Neuronal stem cell (in vitro differentiated cells): ENCODE results near the gene FARP1.

Source experiments
- DNase-seq: peaks from one replicate; pipeline ENCODE4 v3.0.0-alpha.2; 2013; ENCODE audit warnings: low spot score
- H2AFZ ChIP-seq: one replicate; pipeline ENCODE4 v1.6.1; 2013; ENCODE audit warnings: mild to moderate bottlenecking, low read length, inconsistent platforms
- H2AK5ac ChIP-seq: 2 replicates; pipeline ENCODE4 v1.6.1; 2013; ENCODE audit warnings: low read depth, mild to moderate bottlenecking, inconsistent platforms, low read length, moderate library complexity, mixed read lengths
- H2BK120ac ChIP-seq: 2 replicates; pipeline ENCODE4 v1.6.1; 2013; ENCODE audit warnings: low read depth, mild to moderate bottlenecking, inconsistent platforms, low read length, moderate library complexity, mixed read lengths
- H2BK12ac ChIP-seq: one replicate; pipeline ENCODE4 v1.6.1; 2013; ENCODE audit warnings: low read length, inconsistent platforms
- H2BK15ac ChIP-seq: 2 replicates; pipeline ENCODE4 v1.6.1; 2013; ENCODE audit warnings: mild to moderate bottlenecking, low read length, inconsistent platforms, mixed read lengths
- H2BK5ac ChIP-seq: one replicate; pipeline ENCODE4 v1.6.1; 2013; ENCODE audit warnings: inconsistent platforms, mild to moderate bottlenecking, low read length, moderate library complexity
- H3K14ac ChIP-seq: one replicate; pipeline ENCODE4 v1.6.1; 2013; ENCODE audit warnings: low read length, inconsistent platforms
- H3K18ac ChIP-seq: 2 replicates; pipeline ENCODE4 v1.6.1; 2013; ENCODE audit warnings: low read length, inconsistent platforms
- H3K23ac ChIP-seq: 2 replicates; pipeline ENCODE4 v1.6.1; 2013; ENCODE audit warnings: low read depth, mild to moderate bottlenecking, mixed read lengths, low read length, inconsistent platforms; ENCODE audit not compliant: poor library complexity
- H3K27ac ChIP-seq: replicated peaks from 3 replicates; pipeline ENCODE4 v1.5.1; 2013; ENCODE audit warnings: low read length, inconsistent platforms
- H3K27me3 ChIP-seq, 3 experiments: 2 replicates each; pipeline ENCODE4 v1.6.1; 2013; ENCODE audit warnings: low read length in 3 of 3, mild to moderate bottlenecking in 2 of 3, inconsistent platforms in 1 of 3, low read depth in 1 of 3, mixed read lengths in 1 of 3, moderate library complexity in 1 of 3; ENCODE audit not compliant: control insufficient read depth in 3 of 3, insufficient read depth in 3 of 3
- H3K36me3 ChIP-seq, 2 donors: replicated peaks in 1 of 2; 2 replicates each; pipeline ENCODE4 v1.6.1; 2013; ENCODE audit warnings: low read length in 2 of 2; ENCODE audit not compliant: control insufficient read depth in 2 of 2, insufficient read depth in 2 of 2
- H3K4ac ChIP-seq: 2 replicates; pipeline ENCODE4 v1.6.1; 2013; ENCODE audit warnings: inconsistent platforms, mild to moderate bottlenecking, low read length, moderate library complexity
- H3K4me1 ChIP-seq, 2 donors: 1 replicate in 1 of 2; 2 replicates in 1 of 2; pipeline ENCODE4 v1.6.1; 2013; ENCODE audit warnings: low read length in 2 of 2, low read depth in 1 of 2; ENCODE audit not compliant: control insufficient read depth in 2 of 2, insufficient read depth in 1 of 2
- H3K4me2 ChIP-seq: one replicate; pipeline ENCODE4 v1.6.1; 2013; ENCODE audit warnings: mild to moderate bottlenecking, low read length, inconsistent platforms; ENCODE audit not compliant: insufficient read depth, poor library complexity, severe bottlenecking
- H3K4me3 ChIP-seq, 2 donors: 2 replicates each; pipeline ENCODE4 v1.5.1; 2013; ENCODE audit warnings: low read length in 2 of 2, mild to moderate bottlenecking in 2 of 2, inconsistent platforms in 1 of 2, moderate library complexity in 1 of 2
- H3K79me1 ChIP-seq: one replicate; pipeline ENCODE4 v1.6.1; 2013; ENCODE audit warnings: low read depth, mild to moderate bottlenecking, inconsistent platforms, low read length, moderate library complexity
- H3K9ac ChIP-seq: one replicate; pipeline ENCODE4 v1.6.1; 2013; ENCODE audit warnings: mild to moderate bottlenecking, low read depth, low read length, inconsistent platforms; ENCODE audit not compliant: poor library complexity
- H3K9me3 ChIP-seq, 2 donors: replicated peaks in 1 of 2; 2 replicates each; pipeline versions ENCODE3 to v1.6.1; 2013; ENCODE audit warnings: low read length in 2 of 2, mild to moderate bottlenecking in 2 of 2, inconsistent platforms in 1 of 2, low read depth in 1 of 2, mixed read lengths in 1 of 2, moderate library complexity in 1 of 2; ENCODE audit not compliant: control insufficient read depth in 2 of 2, insufficient read depth in 1 of 2
- H4K8ac ChIP-seq: one replicate; pipeline ENCODE4 v1.6.1; 2013; ENCODE audit warnings: low read depth, mild to moderate bottlenecking, inconsistent platforms, low read length, moderate library complexity
- H4K91ac ChIP-seq: one replicate; pipeline ENCODE4 v1.6.1; 2013; ENCODE audit warnings: low read length, low read depth, mild to moderate bottlenecking, inconsistent platforms; ENCODE audit not compliant: poor library complexity
- WGBS, 2 donors: extraction: QIAGEN DNeasy Blood & Tissue Kit; methylation state at CpG; one replicate each; pipeline ENCODE4 v1.1.7; 2013; ENCODE audit warnings: missing lambda C conversion rate in 2 of 2, mixed read lengths in 1 of 2; ENCODE audit not compliant: insufficient read length in 2 of 2, insufficient replicate concordance in 1 of 2; ENCODE audit errors: extremely low coverage in 2 of 2; 5-methylcytosine and 5-hydroxymethylcytosine counted together

FARP1 gene

DNA sequence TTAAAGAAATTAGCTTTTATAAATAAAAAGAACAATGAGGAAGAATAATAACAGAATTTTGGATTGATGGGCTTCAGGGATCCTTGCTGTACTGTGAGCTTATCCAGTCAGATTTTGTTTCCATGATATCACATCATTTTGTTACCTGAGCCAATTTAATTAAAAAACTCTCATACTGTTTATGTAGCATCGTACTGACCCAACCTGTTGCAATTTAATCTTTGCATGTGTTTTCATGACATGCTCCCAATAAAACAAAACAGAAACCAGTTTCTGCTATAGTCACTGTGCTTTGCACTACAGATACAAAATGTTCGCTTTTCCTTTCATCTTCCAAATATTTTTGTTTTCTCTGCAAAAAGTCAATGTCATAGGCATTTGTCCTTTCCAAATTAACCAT is 143.9 kb downstream of the FARP1 start:
- Histone ChIP-seq H2BK12ac (no peak overlapping the region), H4K8ac (no peak overlapping the region), H3K4ac (no peak overlapping the region), H3K18ac (no peak overlapping the region), H2BK5ac (no peak overlapping the region), H2AK5ac (no peak overlapping the region), H3K4me3 (no peak overlapping the region), H3K4me1 (peaks cover 16 to 25% of the 10 kb centered on the region in 2 donors), H3K36me3 (no peaks in the 10 kb centered on the region), H3K9ac (no peak overlapping the region), H2BK15ac (no peak overlapping the region), H3K14ac (no peak overlapping the region), H3K79me1 (no peaks in the 10 kb centered on the region), H3K4me2 (no peak overlapping the region), H2AFZ (no peak overlapping the region), H2BK120ac (no peak overlapping the region), H3K27ac (no peak overlapping the region), H3K9me3 (no peaks in the 10 kb centered on the region), H3K23ac (no peak overlapping the region), H4K91ac (no peak overlapping the region), H3K27me3 (no peaks in the 10 kb centered on the region)
- WGBS, 2 donors, result no CpG with 5 or more reads among the region's 2 CpGs
- no peak for DNase-seq

DNA sequence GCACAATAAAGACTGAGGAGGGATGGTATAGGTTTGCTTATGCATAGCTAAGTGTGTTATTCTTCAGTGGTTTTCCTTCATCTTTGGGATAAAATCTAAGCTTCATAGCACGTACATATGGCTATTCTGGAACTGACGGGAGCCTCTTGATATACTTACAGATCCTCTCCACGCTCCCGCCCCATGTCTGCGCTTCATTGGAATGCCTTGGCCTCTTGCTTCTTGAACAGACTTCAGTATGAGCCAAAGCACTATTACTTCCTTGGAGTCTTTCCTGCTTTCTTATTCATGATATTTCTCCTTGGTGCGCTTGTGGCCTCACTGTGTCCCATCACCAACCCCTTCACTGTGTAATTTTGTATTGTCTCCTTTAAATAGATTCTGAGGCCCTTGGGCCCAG is 145.3 kb downstream of the FARP1 start:
- DNase-seq, result no peak
- WGBS, 2 donors, result no CpG with 5 or more reads among the region's 6 CpGs

DNA sequence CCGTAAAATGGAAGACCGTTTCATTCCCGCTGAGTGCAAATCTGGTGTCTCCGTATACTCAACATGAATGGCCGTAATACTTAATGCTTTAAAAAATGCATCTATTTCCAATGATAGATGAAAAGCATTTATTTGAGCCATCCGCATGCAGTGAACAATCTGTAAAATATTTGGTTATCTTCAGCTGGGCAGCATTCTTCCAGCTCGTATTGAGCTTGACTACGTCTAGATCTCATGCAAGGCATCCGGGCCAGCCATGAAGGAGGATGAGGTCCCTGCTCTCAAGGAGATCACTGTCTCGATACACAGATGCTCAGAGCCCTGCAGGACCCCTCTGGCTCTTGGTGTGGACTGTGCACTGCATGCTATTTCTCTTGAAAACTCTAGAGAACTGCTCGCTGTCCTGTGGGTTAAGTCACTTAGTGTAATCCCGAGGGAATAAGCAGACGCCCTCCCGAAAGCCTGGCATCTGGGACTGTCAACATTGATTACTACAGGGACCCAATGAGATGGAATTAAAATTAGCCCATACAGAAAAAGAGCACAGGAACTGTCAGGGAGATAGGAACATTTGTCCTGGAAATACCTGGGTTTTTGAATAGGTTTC is 146.5 kb downstream of the FARP1 start:
- DNase-seq, result no peak
- no CpG with 5 or more reads among the region's 14 CpGs for WGBS, 2 donors
- no peak overlapping the region for H2AK5ac ChIP-seq
- H3K9ac ChIP-seq, result no peak overlapping the region
- H3K23ac ChIP-seq, result no peak overlapping the region
- H3K27ac ChIP-seq, result no peak overlapping the region
- H4K91ac ChIP-seq, result no peak overlapping the region
- H3K4me1 ChIP-seq, result peaks cover 14 to 26% of the 10 kb centered on the region in 2 donors
- H3K9me3 ChIP-seq, result no peaks in the 10 kb centered on the region
- H3K14ac ChIP-seq, result no peak overlapping the region
- no peaks in the 10 kb centered on the region for H3K79me1 ChIP-seq
- no peak overlapping the region for H3K4ac ChIP-seq
- no peak overlapping the region for H4K8ac ChIP-seq
- H2AFZ ChIP-seq, result no peak overlapping the region
- no peak overlapping the region for H2BK15ac ChIP-seq
- H3K18ac ChIP-seq, result no peak overlapping the region
- H2BK12ac ChIP-seq, result no peak overlapping the region
- no peak overlapping the region for H2BK5ac ChIP-seq
- H3K36me3 ChIP-seq, result no peaks in the 10 kb centered on the region
- no peak overlapping the region for H3K4me2 ChIP-seq
- H3K27me3 ChIP-seq, result no peaks in the 10 kb centered on the region
- no peak overlapping the region for H3K4me3 ChIP-seq
- no peak overlapping the region for H2BK120ac ChIP-seq

More for the DNA sequence above, 145.3 kb downstream of the FARP1 start:
- no peak overlapping the region for H3K23ac ChIP-seq
- no peak overlapping the region for H2BK5ac ChIP-seq
- H3K4me2 ChIP-seq, result no peak overlapping the region
- no peaks in the 10 kb centered on the region for H3K36me3 ChIP-seq
- H2BK15ac ChIP-seq, result no peak overlapping the region
- H3K27me3 ChIP-seq, result no peaks in the 10 kb centered on the region
- no peak overlapping the region for H3K9ac ChIP-seq
- no peak overlapping the region for H3K27ac ChIP-seq
- no peak overlapping the region for H3K14ac ChIP-seq
- no peaks in the 10 kb centered on the region for H3K79me1 ChIP-seq
- H2BK120ac ChIP-seq, result no peak overlapping the region
- H3K4ac ChIP-seq, result no peak overlapping the region
- peaks cover 16 to 26% of the 10 kb centered on the region in 2 donors for H3K4me1 ChIP-seq
- no peak overlapping the region for H2AK5ac ChIP-seq
- no peak overlapping the region for H3K18ac ChIP-seq
- H2AFZ ChIP-seq, result no peak overlapping the region
- no peak overlapping the region for H4K91ac ChIP-seq
- no peaks in the 10 kb centered on the region for H3K9me3 ChIP-seq
- no peak overlapping the region for H3K4me3 ChIP-seq
- H2BK12ac ChIP-seq, result no peak overlapping the region
- H4K8ac ChIP-seq, result no peak overlapping the region

- no peak overlapping the region for H3K18ac ChIP-seq
- H3K4me2 ChIP-seq, result no peak overlapping the region
- no peak overlapping the region for H2AK5ac ChIP-seq
- no peak for DNase-seq
- H3K23ac ChIP-seq, result no peak overlapping the region
- no peak overlapping the region for H2BK12ac ChIP-seq
- no peak overlapping the region for H3K4ac ChIP-seq
- H3K14ac ChIP-seq, result no peak overlapping the region
- H4K91ac ChIP-seq, result no peak overlapping the region
- peaks cover 7 to 22% of the 10 kb centered on the region in 2 donors for H3K4me1 ChIP-seq
- no peak overlapping the region for H3K27ac ChIP-seq
- H3K4me3 ChIP-seq, result no peak overlapping the region
- no peaks in the 10 kb centered on the region for H3K79me1 ChIP-seq
- H3K36me3 ChIP-seq, result no peaks in the 10 kb centered on the region
- no peak overlapping the region for H2AFZ ChIP-seq
- no CpG with 5 or more reads among the region's 3 CpGs for WGBS, 2 donors
- H3K27me3 ChIP-seq, result no peaks in the 10 kb centered on the region
- H2BK5ac ChIP-seq, result no peak overlapping the region
- H3K9ac ChIP-seq, result no peak overlapping the region
- no peak overlapping the region for H4K8ac ChIP-seq
- no peak overlapping the region for H2BK15ac ChIP-seq
- H2BK120ac ChIP-seq, result no peak overlapping the region
- H3K9me3 ChIP-seq, result no peaks in the 10 kb centered on the region
Observed at GRCh38 chr13:98290261-98290660, 147.4 kb downstream of the FARP1 start.
